Fibroblast of peridontal ligament (primary cell): Measurements from ENCODE around the gene CENPA.
A peak's percentile ranks its signal among the peaks of the same experiment; 100 is the strongest.
"Not testable (repeated sequence)": the region's sequence is repeated elsewhere in the genome, so short reads cannot be mapped to it uniquely, and the experiment has no call there.

Experiments
- DNase-seq: peaks from one replicate; pipeline ENCODE4 v3.0.0-alpha.2; 2010; ENCODE audit errors: extremely low read depth

The CENPA gene

DNA sequence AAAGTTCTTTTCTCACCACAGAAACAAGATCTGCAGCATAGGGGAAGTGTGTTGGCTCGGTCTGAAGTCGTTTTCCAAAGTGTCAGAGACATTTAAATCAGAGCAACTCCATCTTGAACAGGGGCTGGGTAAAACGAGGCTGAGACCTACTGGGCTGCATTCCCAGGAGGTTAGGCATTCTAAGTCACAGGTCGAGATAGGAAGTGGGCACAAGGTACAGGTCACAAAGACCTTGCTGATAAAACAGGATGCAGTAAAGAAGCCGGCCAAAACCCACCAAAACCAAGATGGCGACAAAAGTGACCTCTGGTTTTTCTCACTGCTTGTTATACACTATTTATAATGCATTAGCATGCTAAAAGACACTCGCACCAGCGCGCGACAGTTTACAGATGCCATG is 24.9 kb upstream of the CENPA start:
- DNase-seq: not testable (repeated sequence)

- no peak for DNase-seq
Measured at GRCh38 chr2:26763019-26763418, 22.8 kb upstream of the CENPA start.

DNA sequence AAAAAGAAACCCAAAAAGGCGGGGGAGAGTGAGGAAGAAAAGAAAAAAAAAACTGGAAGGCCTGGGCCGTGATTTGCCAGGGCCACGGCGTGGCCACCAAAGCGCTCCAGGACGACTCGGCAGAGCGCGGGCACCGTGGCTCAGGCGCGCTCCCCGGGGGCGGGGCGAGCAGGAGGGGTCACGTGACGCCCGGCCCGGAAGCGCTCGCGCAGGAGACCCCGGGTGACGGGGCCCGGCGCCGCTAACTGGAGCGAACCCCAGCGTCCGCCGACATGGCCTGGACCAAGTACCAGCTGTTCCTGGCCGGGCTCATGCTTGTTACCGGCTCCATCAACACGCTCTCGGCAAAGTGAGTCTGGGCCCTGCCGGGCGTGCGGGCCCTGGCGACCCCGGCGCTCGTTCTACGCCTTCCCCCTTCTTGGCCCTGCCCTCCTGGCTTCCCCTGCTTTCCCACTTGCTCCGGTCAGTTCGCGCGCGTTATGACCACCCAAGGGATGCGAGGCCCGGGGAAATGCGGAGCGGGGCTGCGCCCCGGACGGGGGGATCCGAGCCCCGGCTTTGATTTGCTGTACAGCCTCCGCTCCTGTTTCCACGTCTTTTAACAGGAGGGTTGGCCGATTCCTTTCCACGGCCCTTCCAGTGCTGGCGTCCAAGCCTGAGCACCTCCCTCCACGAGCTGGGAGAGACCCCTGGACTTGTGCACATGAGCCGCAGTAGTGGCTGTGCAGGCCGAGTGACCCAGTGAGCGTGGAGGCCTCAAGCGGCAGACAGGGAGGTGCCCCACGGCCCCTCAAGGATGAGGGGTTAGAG is 21.6 kb upstream of the CENPA start, which contains the start of gene SLC35F6:
SLC35F6 (plus strand) TSS at position 207 of the 810 bp plus-strand sequence; CDS start at position 273, 66 bp downstream.
- peak; percentile 69 for DNase-seq

- DNase-seq: no peak
Measured at GRCh38 chr2:26764906-26765305, 20.9 kb upstream of the CENPA start.

DNA sequence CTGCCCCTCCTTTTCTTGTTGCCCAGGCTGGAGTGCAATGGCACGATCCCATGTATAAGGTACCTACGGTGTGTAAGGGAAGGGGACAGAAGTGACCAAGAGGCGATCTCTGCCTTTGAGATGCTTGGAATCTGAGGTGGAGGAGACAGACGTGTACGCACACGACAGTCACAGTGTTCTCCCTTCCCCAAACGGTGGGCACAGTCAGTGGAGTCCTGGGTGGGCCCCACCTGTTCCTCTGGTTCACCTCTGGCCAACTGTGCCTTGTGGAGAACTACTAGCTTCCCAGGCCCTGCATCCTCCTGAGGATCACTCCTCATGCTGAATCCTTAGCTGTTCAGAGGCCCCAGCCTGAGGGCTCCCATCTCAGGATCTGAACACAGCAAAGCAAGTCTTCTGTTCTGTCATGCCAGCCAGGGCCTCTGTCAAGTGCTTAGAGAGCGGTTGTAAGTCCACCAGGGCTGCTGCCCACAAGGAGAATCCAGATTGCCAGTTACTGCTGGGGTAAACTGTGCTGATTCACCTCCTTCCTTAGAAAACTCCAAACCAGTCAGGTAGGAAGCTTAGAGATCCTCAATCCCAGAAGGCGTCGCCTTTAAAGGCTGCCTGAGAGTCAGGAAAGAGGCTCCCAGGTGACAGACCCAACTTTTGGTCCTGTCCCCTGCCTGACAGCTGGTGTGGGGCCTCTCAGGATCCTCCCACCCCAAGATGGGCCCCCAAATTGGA is 20.2 kb upstream of the CENPA start:
- DNase-seq: no peak

- no peak for DNase-seq
Measured at GRCh38 chr2:26767129-26767528, 18.7 kb upstream of the CENPA start.

- DNase-seq: no peak
Measured at GRCh38 chr2:26767894-26768487, 17.9 kb upstream of the CENPA start.

GRCh38 chr2:26768759-26769088 is 17.1 kb upstream of the CENPA start:
- DNase-seq: no peak

DNA sequence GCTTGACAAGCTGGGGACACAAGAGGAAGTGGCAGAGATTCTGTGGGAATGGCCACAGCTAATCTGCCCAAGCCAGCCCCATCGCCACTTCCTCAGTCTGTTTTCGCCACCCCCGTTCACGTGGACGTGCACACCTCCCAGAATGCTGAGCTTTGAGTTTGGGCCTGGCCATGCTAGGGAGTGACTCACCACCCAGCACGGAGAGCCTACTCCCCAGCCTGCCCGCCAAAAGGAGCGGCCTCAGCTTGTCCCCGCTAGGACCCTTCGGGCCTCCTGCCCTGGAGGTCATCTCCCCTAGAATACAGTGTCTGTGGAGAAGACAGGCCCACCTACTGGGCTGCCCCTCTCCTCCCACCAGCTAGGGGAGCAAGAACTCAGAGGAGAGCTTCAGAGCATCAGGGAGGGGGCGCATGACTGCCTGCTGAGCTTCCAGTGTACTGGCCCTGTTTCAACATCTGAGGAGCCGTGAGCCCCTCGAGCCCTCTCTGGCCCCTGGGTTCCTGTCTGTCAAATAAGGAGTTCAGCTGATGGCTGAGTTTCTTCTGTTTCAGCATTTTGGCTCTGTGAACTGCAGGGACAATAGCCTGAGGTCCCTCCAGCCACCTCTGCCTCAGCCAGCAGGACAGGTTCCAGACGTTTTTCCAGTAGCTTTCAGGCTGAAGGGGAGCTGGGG is 16.6 kb upstream of the CENPA start:
- DNase-seq: no peak

DNA sequence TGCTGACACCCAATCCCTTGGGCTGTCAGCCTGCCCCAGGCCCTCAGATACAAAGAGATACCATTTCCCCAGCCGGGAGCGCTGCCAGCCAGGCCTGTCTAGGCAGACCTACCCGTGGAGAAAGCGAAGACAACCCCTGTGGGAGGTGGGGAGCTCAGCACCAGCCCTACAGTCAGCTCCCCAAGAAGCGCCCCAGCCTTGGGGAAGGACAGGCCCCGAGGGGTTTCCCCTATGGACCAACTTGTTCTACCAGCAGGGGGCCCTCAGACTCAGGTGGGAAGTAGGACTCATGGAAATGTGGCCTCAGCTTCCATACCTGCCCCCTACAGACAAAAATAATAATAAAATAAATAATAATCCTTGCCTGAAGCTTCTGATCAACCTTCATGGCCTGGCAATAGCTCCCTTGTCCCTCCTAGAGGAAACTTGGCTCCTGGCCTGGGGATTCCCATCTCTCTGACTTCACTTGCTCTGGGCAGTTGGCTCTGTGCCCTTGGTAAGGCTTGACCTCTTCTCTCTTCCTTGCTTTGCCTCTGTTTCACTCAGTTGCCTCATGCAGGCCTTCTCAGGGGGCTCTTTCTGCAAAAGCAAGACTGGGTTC is 14.8 kb upstream of the CENPA start:
- DNase-seq: peak; percentile 90

- peak; percentile 75 for DNase-seq
Measured at GRCh38 chr2:26772064-26773001, 13.5 kb upstream of the CENPA start.

DNA sequence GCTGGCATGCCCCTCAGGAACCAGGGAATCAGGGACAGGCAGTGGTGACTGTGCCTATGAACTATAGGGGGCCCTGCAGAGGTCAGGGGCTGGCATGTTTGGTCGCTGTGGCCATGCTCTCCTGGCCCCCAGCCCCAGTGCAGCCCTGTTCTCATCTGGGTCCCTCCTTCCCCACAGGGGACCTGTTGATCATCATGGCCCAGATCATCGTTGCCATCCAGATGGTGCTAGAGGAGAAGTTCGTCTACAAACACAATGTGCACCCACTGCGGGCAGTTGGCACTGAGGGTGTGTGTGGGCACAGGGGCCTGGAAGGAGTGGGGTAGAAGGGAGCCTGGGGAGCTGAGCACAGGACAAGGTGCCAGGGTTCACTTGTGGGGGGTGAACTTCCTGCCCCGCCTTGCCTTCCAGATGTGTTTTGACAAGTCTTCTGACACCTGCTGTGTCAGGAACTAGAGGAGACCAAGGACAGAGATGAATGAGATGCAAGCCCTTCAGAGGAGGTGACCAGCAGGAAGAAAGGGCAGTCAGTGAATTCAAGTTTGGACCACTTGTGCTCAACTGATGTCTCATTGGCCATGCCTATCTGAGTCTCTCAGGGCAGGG is 9.6 kb upstream of the CENPA start:
- DNase-seq: no peak

GRCh38 chr2:26778098-26778497 is 7.8 kb upstream of the CENPA start:
- no peak for DNase-seq

DNA sequence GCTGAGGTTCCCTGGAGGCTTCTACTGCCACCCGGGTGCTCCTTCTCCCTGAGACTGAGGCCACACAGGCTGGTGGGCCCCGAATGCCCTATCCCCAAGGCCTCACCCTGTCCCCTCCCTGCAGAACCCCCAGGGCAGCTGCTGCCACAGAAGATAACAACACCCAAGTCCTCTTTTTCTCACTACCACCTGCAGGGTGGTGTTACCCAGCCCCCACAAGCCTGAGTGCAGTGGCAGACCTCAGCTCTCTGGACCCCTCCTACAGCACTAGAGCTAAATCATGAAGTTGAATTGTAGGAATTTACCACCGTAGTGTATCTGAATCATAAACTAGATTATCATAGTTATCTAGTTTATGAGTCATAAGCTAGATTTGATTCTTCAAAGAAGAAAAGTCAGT is 7.3 kb upstream of the CENPA start:
- no peak for DNase-seq

DNA sequence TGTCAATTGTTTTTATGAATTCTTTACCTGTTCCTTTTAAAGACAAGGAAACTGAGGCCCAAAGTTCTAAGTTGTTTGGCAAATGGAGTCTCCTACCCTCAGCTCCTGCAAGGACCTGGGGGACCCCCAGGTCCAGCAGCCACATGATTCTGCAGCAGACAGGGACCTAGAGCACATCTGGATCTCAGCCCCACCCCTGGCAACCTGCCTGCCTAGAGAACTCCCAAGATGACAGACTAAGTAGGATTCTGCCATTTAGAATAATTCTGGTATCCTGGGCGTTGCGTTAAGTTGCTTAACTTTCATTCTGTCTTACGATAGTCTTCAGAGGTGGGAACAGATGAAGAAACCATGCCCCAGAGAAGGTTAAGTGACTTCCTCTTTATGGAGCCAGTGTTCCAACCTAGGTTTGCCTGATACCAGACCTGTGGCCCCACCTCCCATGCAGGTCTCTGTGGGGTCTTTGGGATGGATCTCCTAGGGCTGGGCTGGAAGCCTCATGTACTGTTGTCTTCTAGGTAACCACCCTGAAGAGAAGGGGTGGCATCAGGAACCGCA is 5.6 kb upstream of the CENPA start:
- DNase-seq: no peak

GRCh38 chr2:26782876-26783704 is 2.8 kb upstream of the CENPA start:
- no peak for DNase-seq

- DNase-seq: no peak
Measured at GRCh38 chr2:26784570-26785234, 1.2 kb upstream of the CENPA start.

GRCh38 chr2:26786207-26787028 is 562 bp downstream of the CENPA start:
- peak; percentile 24 for DNase-seq
